Fibroblast of lung (primary cell): Measurements from ENCODE around the gene DYSF.

Source experiments
- CTCF ChIP-seq, 2 donors: IDR thresholded peaks in 1 of 2; conservative IDR thresholded peaks in 1 of 2; 1 replicate in 1 of 2; 2 replicates in 1 of 2; pipeline ENCODE4 v1.5.1; 2011 to 2012; ENCODE audit warnings: low read length in 2 of 2, control low read depth in 1 of 2, inconsistent platforms in 1 of 2, low read depth in 1 of 2, mild to moderate bottlenecking in 1 of 2
- EZH2 ChIP-seq: IDR thresholded peaks from 2 replicates; pipeline ENCODE4 v1.5.1; 2012; ENCODE audit warnings: low read length, control low read depth, mild to moderate bottlenecking; ENCODE audit errors: missing control alignments

GRCh38 chr2:71728036-71728435 lies 274.7 kb downstream of the DYSF start:
- no peak for TF ChIP-seq CTCF (conservative IDR thresholded peaks at IDR 0.05 in 1 of 2, IDR thresholded peaks at IDR 0.05 in 1 of 2; ENCODE audit: low read depth in 1 of 2, low read length in 2 of 2)
- TF ChIP-seq EZH2 = no peak
